ENCODE measurements around the gene CCDC180.

- TF ChIP-seq POLR2A (IDR thresholded peaks at IDR 0.05; ENCODE audit: low read depth, low read length) = no peak
- no peak for TF ChIP-seq TAF1 (IDR thresholded peaks at IDR 0.05; ENCODE audit: low read depth, low read length)
- TF ChIP-seq POLR2AphosphoS5 (IDR thresholded peaks at IDR 0.05; ENCODE audit: low read depth, low read length) = no peak
- no peak for TF ChIP-seq PAX5 (IDR thresholded peaks at IDR 0.05; ENCODE audit: insufficient read depth, low read length, severe bottlenecking)
Measured at GRCh38 chr9:97327562-97327961, 20.1 kb downstream of the CCDC180 start.
